Neuronal stem cell (in vitro differentiated cells): ENCODE measurements around the gene HOXA3.

Experiments
- DNase-seq: peaks from one replicate; pipeline ENCODE4 v3.0.0-alpha.2; 2013; ENCODE audit warnings: low spot score
- H2AFZ ChIP-seq: one replicate; pipeline ENCODE4 v1.6.1; 2013; ENCODE audit warnings: mild to moderate bottlenecking, low read length, inconsistent platforms
- H2AK5ac ChIP-seq: 2 replicates; pipeline ENCODE4 v1.6.1; 2013; ENCODE audit warnings: low read depth, mild to moderate bottlenecking, inconsistent platforms, low read length, moderate library complexity, mixed read lengths
- H2BK120ac ChIP-seq: 2 replicates; pipeline ENCODE4 v1.6.1; 2013; ENCODE audit warnings: low read depth, mild to moderate bottlenecking, inconsistent platforms, low read length, moderate library complexity, mixed read lengths
- H2BK12ac ChIP-seq: one replicate; pipeline ENCODE4 v1.6.1; 2013; ENCODE audit warnings: low read length, inconsistent platforms
- H2BK15ac ChIP-seq: 2 replicates; pipeline ENCODE4 v1.6.1; 2013; ENCODE audit warnings: mild to moderate bottlenecking, low read length, inconsistent platforms, mixed read lengths
- H2BK5ac ChIP-seq: one replicate; pipeline ENCODE4 v1.6.1; 2013; ENCODE audit warnings: inconsistent platforms, mild to moderate bottlenecking, low read length, moderate library complexity
- H3K14ac ChIP-seq: one replicate; pipeline ENCODE4 v1.6.1; 2013; ENCODE audit warnings: low read length, inconsistent platforms
- H3K18ac ChIP-seq: 2 replicates; pipeline ENCODE4 v1.6.1; 2013; ENCODE audit warnings: low read length, inconsistent platforms
- H3K23ac ChIP-seq: 2 replicates; pipeline ENCODE4 v1.6.1; 2013; ENCODE audit warnings: low read depth, mild to moderate bottlenecking, mixed read lengths, low read length, inconsistent platforms; ENCODE audit not compliant: poor library complexity
- H3K27ac ChIP-seq: replicated peaks from 3 replicates; pipeline ENCODE4 v1.5.1; 2013; ENCODE audit warnings: low read length, inconsistent platforms
- H3K27me3 ChIP-seq, 3 experiments: 2 replicates each; pipeline ENCODE4 v1.6.1; 2013; ENCODE audit warnings: low read length in 3 of 3, mild to moderate bottlenecking in 2 of 3, inconsistent platforms in 1 of 3, low read depth in 1 of 3, mixed read lengths in 1 of 3, moderate library complexity in 1 of 3; ENCODE audit not compliant: control insufficient read depth in 3 of 3, insufficient read depth in 3 of 3
- H3K36me3 ChIP-seq, 2 donors: replicated peaks in 1 of 2; 2 replicates each; pipeline ENCODE4 v1.6.1; 2013; ENCODE audit warnings: low read length in 2 of 2; ENCODE audit not compliant: control insufficient read depth in 2 of 2, insufficient read depth in 2 of 2
- H3K4ac ChIP-seq: 2 replicates; pipeline ENCODE4 v1.6.1; 2013; ENCODE audit warnings: inconsistent platforms, mild to moderate bottlenecking, low read length, moderate library complexity
- H3K4me1 ChIP-seq, 2 donors: 1 replicate in 1 of 2; 2 replicates in 1 of 2; pipeline ENCODE4 v1.6.1; 2013; ENCODE audit warnings: low read length in 2 of 2, low read depth in 1 of 2; ENCODE audit not compliant: control insufficient read depth in 2 of 2, insufficient read depth in 1 of 2
- H3K4me2 ChIP-seq: one replicate; pipeline ENCODE4 v1.6.1; 2013; ENCODE audit warnings: mild to moderate bottlenecking, low read length, inconsistent platforms; ENCODE audit not compliant: insufficient read depth, poor library complexity, severe bottlenecking
- H3K4me3 ChIP-seq, 2 donors: 2 replicates each; pipeline ENCODE4 v1.5.1; 2013; ENCODE audit warnings: low read length in 2 of 2, mild to moderate bottlenecking in 2 of 2, inconsistent platforms in 1 of 2, moderate library complexity in 1 of 2
- H3K79me1 ChIP-seq: one replicate; pipeline ENCODE4 v1.6.1; 2013; ENCODE audit warnings: low read depth, mild to moderate bottlenecking, inconsistent platforms, low read length, moderate library complexity
- H3K9ac ChIP-seq: one replicate; pipeline ENCODE4 v1.6.1; 2013; ENCODE audit warnings: mild to moderate bottlenecking, low read depth, low read length, inconsistent platforms; ENCODE audit not compliant: poor library complexity
- H3K9me3 ChIP-seq, 2 donors: replicated peaks in 1 of 2; 2 replicates each; pipeline versions ENCODE3 to v1.6.1; 2013; ENCODE audit warnings: low read length in 2 of 2, mild to moderate bottlenecking in 2 of 2, inconsistent platforms in 1 of 2, low read depth in 1 of 2, mixed read lengths in 1 of 2, moderate library complexity in 1 of 2; ENCODE audit not compliant: control insufficient read depth in 2 of 2, insufficient read depth in 1 of 2
- H4K8ac ChIP-seq: one replicate; pipeline ENCODE4 v1.6.1; 2013; ENCODE audit warnings: low read depth, mild to moderate bottlenecking, inconsistent platforms, low read length, moderate library complexity
- H4K91ac ChIP-seq: one replicate; pipeline ENCODE4 v1.6.1; 2013; ENCODE audit warnings: low read length, low read depth, mild to moderate bottlenecking, inconsistent platforms; ENCODE audit not compliant: poor library complexity
- WGBS, 2 donors: extraction: QIAGEN DNeasy Blood & Tissue Kit; methylation state at CpG; one replicate each; pipeline ENCODE4 v1.1.7; 2013; ENCODE audit warnings: missing lambda C conversion rate in 2 of 2, mixed read lengths in 1 of 2; ENCODE audit not compliant: insufficient read length in 2 of 2, insufficient replicate concordance in 1 of 2; ENCODE audit errors: extremely low coverage in 2 of 2; 5-methylcytosine and 5-hydroxymethylcytosine counted together

Gene HOXA3

DNA sequence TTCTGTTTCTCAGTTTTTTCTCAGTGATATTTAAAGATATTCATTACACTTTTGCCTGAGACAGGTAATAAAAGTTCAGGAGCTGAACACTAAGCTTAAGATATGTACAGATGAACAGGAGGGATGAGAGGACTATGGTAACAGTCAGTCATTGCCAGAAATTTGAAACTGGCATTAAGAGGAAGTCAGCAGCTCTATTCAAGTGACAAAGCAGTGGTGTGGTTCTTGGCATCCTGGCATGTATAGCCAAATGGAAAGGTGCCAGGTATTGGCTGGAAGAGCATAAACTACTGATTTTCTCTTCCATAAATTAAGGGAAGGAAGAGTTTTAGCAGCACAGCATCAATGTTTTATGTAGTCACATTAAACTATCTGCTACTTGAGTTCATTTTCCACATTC lies 79.3 kb downstream of the HOXA3 start:
- Histone ChIP-seq H3K4me1 (no peaks in the 10 kb centered on the region), H3K79me1 (no peaks in the 10 kb centered on the region), H3K9ac (no peak overlapping the region), H2BK120ac (no peak overlapping the region), H2AK5ac (no peak overlapping the region), H3K14ac (no peak overlapping the region), H3K18ac (no peak overlapping the region), H3K4me2 (no peak overlapping the region), H3K36me3 (no peaks in the 10 kb centered on the region), H2AFZ (no peak overlapping the region), H2BK12ac (no peak overlapping the region), H3K27ac (no peak overlapping the region), H2BK15ac (no peak overlapping the region), H4K8ac (no peak overlapping the region), H3K9me3 (no peaks in the 10 kb centered on the region), H3K23ac (no peak overlapping the region), H2BK5ac (no peak overlapping the region), H4K91ac (no peak overlapping the region), H3K4me3 (no peak overlapping the region), H3K4ac (no peak overlapping the region), H3K27me3 (no peaks in the 10 kb centered on the region)
- DNase-seq: no peak

DNA sequence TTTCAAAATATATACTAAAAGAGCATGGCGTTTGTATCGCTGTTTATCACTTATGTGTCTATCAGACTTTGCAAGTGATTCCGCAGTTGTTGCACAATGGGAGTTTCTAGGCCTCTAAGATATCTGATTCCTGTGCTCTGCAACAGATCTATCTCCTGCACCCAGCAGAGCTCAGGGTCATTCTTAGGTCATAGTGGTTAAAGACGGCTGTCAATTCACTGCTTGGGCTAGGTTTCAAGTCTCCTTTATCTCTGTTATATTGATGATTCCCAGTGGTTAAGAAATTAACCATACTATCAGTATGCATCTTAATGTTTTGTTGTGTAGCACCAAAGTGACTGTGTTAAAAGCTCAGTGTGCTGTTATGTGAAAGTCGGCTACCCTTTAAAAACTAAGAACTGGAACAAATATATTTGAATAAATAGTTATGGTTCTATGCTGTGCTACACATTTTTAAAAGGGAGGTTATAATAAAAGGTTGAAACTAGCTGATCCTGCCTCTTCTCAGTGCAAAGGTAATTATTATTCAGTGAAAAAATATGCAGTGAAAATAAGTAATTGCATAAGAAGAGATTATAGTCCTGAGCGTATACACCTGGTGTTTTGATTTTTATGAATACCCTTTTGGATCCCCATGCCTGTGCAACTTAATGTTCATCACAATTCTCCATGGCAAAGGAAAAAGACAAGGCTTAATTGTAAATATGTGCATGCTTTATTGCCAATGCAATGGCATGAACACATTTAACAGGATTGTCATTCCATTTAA lies 80.6 kb downstream of the HOXA3 start:
- H3K4ac ChIP-seq: no peak overlapping the region
- H3K9ac ChIP-seq: no peak overlapping the region
- no peak overlapping the region for H2AK5ac ChIP-seq
- no CpG with 5 or more reads among the region's 6 CpGs for WGBS, 2 donors
- H3K9me3 ChIP-seq: no peaks in the 10 kb centered on the region
- H3K23ac ChIP-seq: no peak overlapping the region
- H3K4me3 ChIP-seq: no peak overlapping the region
- H3K18ac ChIP-seq: no peak overlapping the region
- H3K36me3 ChIP-seq: no peaks in the 10 kb centered on the region
- H3K4me2 ChIP-seq: no peak overlapping the region
- no peaks in the 10 kb centered on the region for H3K27me3 ChIP-seq
- no peak overlapping the region for H2BK120ac ChIP-seq
- no peak overlapping the region for H3K27ac ChIP-seq
- H2BK5ac ChIP-seq: no peak overlapping the region
- H3K4me1 ChIP-seq: no peaks in the 10 kb centered on the region
- H2AFZ ChIP-seq: no peak overlapping the region
- H4K8ac ChIP-seq: no peak overlapping the region
- H3K14ac ChIP-seq: no peak overlapping the region
- no peaks in the 10 kb centered on the region for H3K79me1 ChIP-seq
- no peak overlapping the region for H2BK12ac ChIP-seq
- H4K91ac ChIP-seq: no peak overlapping the region
- H2BK15ac ChIP-seq: no peak overlapping the region
- DNase-seq: no peak

DNA sequence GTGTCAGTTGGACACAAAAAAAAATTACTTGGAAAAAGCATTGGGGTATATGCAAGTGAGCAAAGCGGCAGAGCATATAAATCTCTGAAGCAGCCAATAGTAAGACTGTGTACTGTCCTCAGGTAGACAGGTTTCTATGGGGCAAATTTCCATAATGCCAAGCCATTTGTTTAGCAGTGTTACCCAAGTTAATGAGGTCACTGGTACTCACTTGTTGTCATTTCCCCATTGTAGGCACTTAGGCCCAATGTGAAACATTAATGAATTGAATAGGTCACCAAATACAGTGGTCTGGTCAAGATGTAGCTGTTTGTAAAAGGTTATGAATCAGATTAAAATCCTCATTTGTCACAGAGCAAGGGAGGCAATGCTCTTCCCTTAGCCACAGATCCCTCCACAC lies 84.1 kb downstream of the HOXA3 start:
- Histone ChIP-seq H2AFZ (no peak overlapping the region), H2BK12ac (no peak overlapping the region), H3K9ac (no peak overlapping the region), H4K8ac (no peak overlapping the region), H3K4me3 (no peak overlapping the region), H3K18ac (no peak overlapping the region), H2BK120ac (no peak overlapping the region), H4K91ac (no peak overlapping the region), H2BK5ac (no peak overlapping the region), H3K9me3 (no peaks in the 10 kb centered on the region), H3K79me1 (no peaks in the 10 kb centered on the region), H3K4me1 (no peaks in the 10 kb centered on the region), H2AK5ac (no peak overlapping the region), H3K27ac (no peak overlapping the region), H3K4me2 (no peak overlapping the region), H3K14ac (no peak overlapping the region), H3K4ac (no peak overlapping the region), H3K27me3 (no peaks in the 10 kb centered on the region), H3K23ac (no peak overlapping the region), H3K36me3 (no peaks in the 10 kb centered on the region), H2BK15ac (no peak overlapping the region)
- no CpG with 5 or more reads among the region's 1 CpG for WGBS, 2 donors
- DNase-seq: no peak

DNA sequence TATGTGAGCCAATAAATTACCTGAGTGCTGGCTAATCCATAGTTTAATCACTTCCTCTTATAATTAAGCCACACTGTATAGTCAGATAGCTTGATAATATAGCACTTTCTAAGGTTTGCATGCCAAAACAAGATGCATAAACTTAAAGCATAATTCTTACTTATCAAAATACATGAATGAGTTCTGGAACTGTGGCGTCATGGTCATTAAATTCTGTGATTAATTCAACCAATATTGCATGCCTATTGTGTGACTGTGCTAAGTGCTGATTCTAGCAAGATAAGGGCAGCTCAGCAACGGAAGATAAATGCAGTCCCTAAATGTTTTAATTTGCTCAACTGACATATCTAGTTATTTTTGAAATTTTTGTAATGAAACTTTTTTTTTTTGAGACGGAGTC lies 86.2 kb downstream of the HOXA3 start:
- H4K8ac ChIP-seq: no peak overlapping the region
- H3K4ac ChIP-seq: no peak overlapping the region
- no peak overlapping the region for H3K18ac ChIP-seq
- H2BK120ac ChIP-seq: no peak overlapping the region
- no peaks in the 10 kb centered on the region for H3K9me3 ChIP-seq
- no peaks in the 10 kb centered on the region for H3K4me1 ChIP-seq
- H3K4me3 ChIP-seq: no peak overlapping the region
- H3K27me3 ChIP-seq: no peaks in the 10 kb centered on the region
- H3K27ac ChIP-seq: no peak overlapping the region
- H3K4me2 ChIP-seq: no peak overlapping the region
- H2BK5ac ChIP-seq: no peak overlapping the region
- no CpG with 5 or more reads among the region's 3 CpGs for WGBS, 2 donors
- H2AK5ac ChIP-seq: no peak overlapping the region
- no peak overlapping the region for H2BK12ac ChIP-seq
- no peaks in the 10 kb centered on the region for H3K79me1 ChIP-seq
- H3K14ac ChIP-seq: no peak overlapping the region
- no peak for DNase-seq
- H3K23ac ChIP-seq: no peak overlapping the region
- no peak overlapping the region for H4K91ac ChIP-seq
- H2BK15ac ChIP-seq: no peak overlapping the region
- H3K9ac ChIP-seq: no peak overlapping the region
- H2AFZ ChIP-seq: no peak overlapping the region
- no peaks in the 10 kb centered on the region for H3K36me3 ChIP-seq
